ENCODE results near the gene BMP8A. TPM values are rescaled to one million over a fixed set of nuclear protein-coding genes. Genes with fewer than 3 reads are reported as not detected.

BMP8A gene
- total RNA-seq, 1 experiment from 2014 or later = 4.1 TPM

GRCh38 chr1:39528082-39528481 is 36.6 kb downstream of the BMP8A start:
- Histone ChIP-seq H3K9me3 (ENCODE audit: control insufficient read depth in 1 of 2, insufficient read depth in 1 of 2, low read depth in 1 of 2, low read length in 2 of 2) (no peaks in the 10 kb centered on the region), H3K27ac (ENCODE audit: low read depth, low read length) (no peak overlapping the region), H3K4me1 (ENCODE audit: control insufficient read depth in 1 of 2, insufficient read depth in 2 of 2, low read length in 2 of 2) (no peaks in the 10 kb centered on the region), H3K9ac (ENCODE audit: low read length) (no peak overlapping the region), H3K79me2 (ENCODE audit: insufficient read depth, low read length) (no peaks in the 10 kb centered on the region), H4K20me1 (ENCODE audit: insufficient read depth) (no peaks in the 10 kb centered on the region), H2AFZ (ENCODE audit: low read depth, low read length, poor library complexity, severe bottlenecking) (no peak overlapping the region), H3K36me3 (ENCODE audit: control insufficient read depth in 1 of 2, insufficient read depth in 2 of 2, low read length in 2 of 2) (0 out of 4 replicates have a peak, but pooled peaks cover 0 to 9% of the 10 kb centered on the region in 2 experiments), H3K9me2 (ENCODE audit: insufficient read depth) (no peaks in the 10 kb centered on the region), H3K27me3 (ENCODE audit: insufficient read depth, low read length) (no peaks in the 10 kb centered on the region), H3K4me3 (replicated peaks in 1 of 2; ENCODE audit: low read depth in 1 of 2, low read length in 2 of 2) (no peak overlapping the region), H3K4me2 (ENCODE audit: low read length) (no peak overlapping the region)
- TF ChIP-seq JUND (IDR thresholded peaks at IDR 0.05) (no peak), POLR2AphosphoS5 (IDR thresholded peaks at IDR 0.05; ENCODE audit: low read depth, low read length) (no peak), ZFX (IDR thresholded peaks at IDR 0.05) (no peak), EZH2phosphoT487 (IDR thresholded peaks at IDR 0.05; ENCODE audit: borderline replicate concordance) (no peak), ELF1 (IDR thresholded peaks at IDR 0.05; ENCODE audit: borderline replicate concordance, low read depth) (no peak), RAD21 (IDR thresholded peaks at IDR 0.05; ENCODE audit: low read depth) (no peak), EGR1 (IDR thresholded peaks at IDR 0.05; ENCODE audit: low read depth) (no peak), CEBPB (IDR thresholded peaks at IDR 0.05; ENCODE audit: low read depth) (no peak)
- TF ChIP-seq, protein P1, sequence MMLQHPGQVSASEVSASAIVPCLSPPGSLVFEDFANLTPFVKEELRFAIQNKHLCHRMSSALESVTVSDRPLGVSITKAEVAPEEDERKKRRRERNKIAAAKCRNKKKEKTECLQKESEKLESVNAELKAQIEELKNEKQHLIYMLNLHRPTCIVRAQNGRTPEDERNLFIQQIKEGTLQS (IDR thresholded peaks at IDR 0.05) = no peak
- CTCF ChIA-PET = no interaction called here
- no TSS peak for BruUV-seq (replicated peaks)
- intact Hi-C loops (cut with micrococcal nuclease) = no loop called here
- ATAC-seq (no peak), DNase-seq (ENCODE audit: low read depth, low spot score) (no peak)
- RAD21 ChIA-PET (ENCODE audit: low non-redundant PET in 1 of 2, low total read pairs in 2 of 2, uncharacterized antibody in 2 of 2, unreplicated experiment in 2 of 2) = no interaction called here
- POLR2A ChIA-PET = no interaction called here

DNA sequence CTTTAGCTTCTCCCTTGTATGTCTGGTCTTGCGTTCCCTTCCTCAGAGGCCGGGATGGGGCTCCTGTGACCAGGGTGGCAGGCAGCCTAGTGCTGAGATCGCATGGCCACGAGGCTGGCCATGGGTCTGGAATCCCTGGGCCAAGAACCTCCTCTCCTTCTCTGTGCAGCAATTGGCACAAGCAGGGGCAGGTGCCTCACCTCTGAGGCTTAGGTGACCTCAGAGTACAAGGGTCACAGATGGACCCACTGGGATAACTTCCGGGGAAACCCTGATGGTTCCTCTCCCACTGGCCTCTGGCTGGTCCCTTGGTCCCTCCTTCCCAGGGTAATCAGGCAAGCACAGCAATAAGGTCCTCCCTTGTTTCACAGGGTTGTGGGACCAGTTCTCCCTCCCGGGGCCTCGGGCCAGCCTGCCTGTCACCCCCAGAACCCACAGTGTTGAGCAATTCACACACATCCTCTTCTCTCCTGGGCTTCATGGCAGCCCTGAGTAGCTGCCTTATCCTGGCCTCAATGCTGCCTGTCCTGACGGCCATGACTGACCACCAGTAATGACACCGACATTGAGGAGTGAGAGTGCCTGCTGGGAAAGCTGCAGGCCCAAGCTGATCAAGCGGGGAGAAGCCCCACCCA is 38.6 kb downstream of the BMP8A start:
- TF ChIP-seq SIN3A (IDR thresholded peaks at IDR 0.05; ENCODE audit: low read depth) = no peak
- TF ChIP-seq YY1 (IDR thresholded peaks at IDR 0.05; ENCODE audit: extremely low read depth, insufficient replicate concordance, low read depth, low read length) = no peak
- TF ChIP-seq EZH2phosphoT487 (IDR thresholded peaks at IDR 0.05; ENCODE audit: borderline replicate concordance) = no peak
- no peak for TF ChIP-seq SP1 (IDR thresholded peaks at IDR 0.05; ENCODE audit: low read depth)
- TF ChIP-seq RAD21 (IDR thresholded peaks at IDR 0.05; ENCODE audit: low read depth) = no peak
- TF ChIP-seq CBX3 (IDR thresholded peaks at IDR 0.05; ENCODE audit: low read depth) = no peak
- no peak for TF ChIP-seq EGR1 (IDR thresholded peaks at IDR 0.05; ENCODE audit: low read depth)
- TF ChIP-seq POLR2A (IDR thresholded peaks at IDR 0.05; ENCODE audit: borderline replicate concordance, extremely low read depth, insufficient read depth, insufficient read length) = no peak
- TF ChIP-seq, protein P2, sequence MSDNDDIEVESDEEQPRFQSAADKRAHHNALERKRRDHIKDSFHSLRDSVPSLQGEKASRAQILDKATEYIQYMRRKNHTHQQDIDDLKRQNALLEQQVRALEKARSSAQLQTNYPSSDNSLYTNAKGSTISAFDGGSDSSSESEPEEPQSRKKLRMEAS (IDR thresholded peaks at IDR 0.05) = no peak
- no peak for TF ChIP-seq FOSL1 (IDR thresholded peaks at IDR 0.05; ENCODE audit: low read depth)
- no peak for TF ChIP-seq SRF (IDR thresholded peaks at IDR 0.05; ENCODE audit: low read depth)
- no peak for TF ChIP-seq ZNF274 (IDR thresholded peaks at IDR 0.05; ENCODE audit: low read depth, low read length)
- TF ChIP-seq, protein P1 (IDR thresholded peaks at IDR 0.05) = no peak
- no peak for TF ChIP-seq JUND (IDR thresholded peaks at IDR 0.05)
- no peak for TF ChIP-seq ZBTB33 (IDR thresholded peaks at IDR 0.05; ENCODE audit: extremely low read depth, insufficient replicate concordance, low read length)
- intact Hi-C loops (cut with micrococcal nuclease) = no loop called here
- Histone ChIP-seq H3K27me3 (ENCODE audit: insufficient read depth, low read length) (no peaks in the 10 kb centered on the region), H3K4me3 (replicated peaks in 1 of 2; ENCODE audit: low read depth in 1 of 2, low read length in 2 of 2) (no peak overlapping the region), H3K36me3 (ENCODE audit: control insufficient read depth in 1 of 2, insufficient read depth in 2 of 2, low read length in 2 of 2) (peaks cover 2 to 9% of the 10 kb centered on the region in 2 experiments; a peak in 1 of 4 replicates), H3K4me2 (ENCODE audit: low read length) (no peak overlapping the region), H3K79me2 (ENCODE audit: insufficient read depth, low read length) (no peaks in the 10 kb centered on the region), H3K9me3 (ENCODE audit: control insufficient read depth in 1 of 2, insufficient read depth in 1 of 2, low read depth in 1 of 2, low read length in 2 of 2) (no peaks in the 10 kb centered on the region), H3K27ac (ENCODE audit: low read depth, low read length) (no peak overlapping the region), H3K9me2 (ENCODE audit: insufficient read depth) (no peaks in the 10 kb centered on the region), H3K4me1 (ENCODE audit: control insufficient read depth in 1 of 2, insufficient read depth in 2 of 2, low read length in 2 of 2) (no peaks in the 10 kb centered on the region), H3K9ac (ENCODE audit: low read length) (no peak overlapping the region), H2AFZ (ENCODE audit: low read depth, low read length, poor library complexity, severe bottlenecking) (no peak overlapping the region), H4K20me1 (ENCODE audit: insufficient read depth) (no peaks in the 10 kb centered on the region)
- DNase-seq (ENCODE audit: low read depth, low spot score) = no peak
- ATAC-seq = no peak
- ChIA-PET CTCF (no interaction called here), POLR2A (no interaction called here), RAD21 (ENCODE audit: low non-redundant PET in 1 of 2, low total read pairs in 2 of 2, uncharacterized antibody in 2 of 2, unreplicated experiment in 2 of 2) (no interaction called here)
- BruUV-seq (replicated peaks) = no TSS peak

Data from HCT116 (cell line).